Renal cortical epithelial cell (primary cell): ENCODE measurements around the gene SYCP2. TPM values are rescaled to one million over a fixed set of nuclear protein-coding genes. Genes with fewer than 3 reads are reported as not detected.

Experiments used
- DNase-seq: peaks from one replicate; pipeline ENCODE4 v3.0.0-alpha.2; 2011; ENCODE audit warnings: low read depth
- total RNA-seq: library from RNA; depleted of rRNA; stranded (reverse); fragments of >200 nt; gene quantifications from 2 replicates; pipeline ENCODE4 v1.2.3, GENCODE V29; 2014

Gene SYCP2
- total RNA-seq, 1 donor from 2014 or later = 2.4 TPM

DNA sequence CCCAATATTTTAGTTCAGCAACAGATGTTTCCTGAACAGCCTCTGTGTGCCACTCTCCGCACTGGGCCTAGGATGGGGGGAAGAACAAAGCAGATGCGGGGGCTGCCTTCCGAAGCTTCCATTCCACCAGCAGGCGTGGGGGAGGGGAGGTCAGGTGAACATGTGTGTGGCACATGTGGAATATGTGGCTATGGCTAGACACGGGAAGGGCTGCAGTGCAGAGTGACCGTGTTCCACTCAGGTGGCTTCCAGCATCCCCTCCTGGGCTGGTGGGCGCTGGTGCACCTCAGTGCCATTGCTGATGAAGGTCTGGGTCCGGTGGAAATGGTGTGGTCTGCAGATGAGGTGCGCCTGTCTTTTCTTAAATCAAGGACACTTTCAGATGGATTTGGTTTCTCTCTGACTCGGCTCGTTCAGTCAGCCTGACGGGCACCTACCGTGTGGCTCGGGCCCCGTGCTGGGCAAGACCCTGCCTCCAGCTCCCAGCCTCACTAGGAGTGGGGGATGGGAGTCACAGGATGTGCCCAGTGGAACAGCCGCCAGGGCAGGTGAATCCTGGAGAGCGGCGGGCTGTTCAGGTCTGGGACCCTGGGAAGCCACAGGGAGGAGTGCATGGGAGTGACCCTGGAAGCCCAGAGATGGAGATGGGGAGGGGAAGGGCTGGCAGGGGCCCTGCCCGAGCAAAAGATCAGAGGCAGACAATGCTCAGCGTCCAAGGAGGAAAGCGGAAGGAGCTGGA lies 111.0 kb downstream of the SYCP2 start:
- no peak for DNase-seq

DNA sequence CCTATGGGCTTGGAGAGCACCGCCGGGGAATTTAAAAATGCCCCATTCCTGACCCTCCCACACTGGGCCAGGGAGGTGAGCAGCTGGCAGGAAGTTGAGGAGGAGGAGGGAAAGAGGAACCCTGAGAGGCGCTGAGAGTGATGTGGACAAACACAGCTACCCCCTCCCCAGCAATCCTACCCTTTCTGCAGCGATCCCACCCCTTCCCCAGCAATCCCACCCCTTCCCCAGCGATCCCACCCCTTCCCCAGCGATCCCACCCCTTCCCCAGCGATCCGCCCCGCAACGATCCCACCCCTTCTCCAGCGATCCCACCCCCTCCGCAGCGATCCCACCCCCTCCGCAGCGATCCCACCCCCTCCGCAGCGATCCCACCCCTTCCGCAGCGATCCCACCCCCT lies 111.6 kb downstream of the SYCP2 start:
- no peak for DNase-seq

DNA sequence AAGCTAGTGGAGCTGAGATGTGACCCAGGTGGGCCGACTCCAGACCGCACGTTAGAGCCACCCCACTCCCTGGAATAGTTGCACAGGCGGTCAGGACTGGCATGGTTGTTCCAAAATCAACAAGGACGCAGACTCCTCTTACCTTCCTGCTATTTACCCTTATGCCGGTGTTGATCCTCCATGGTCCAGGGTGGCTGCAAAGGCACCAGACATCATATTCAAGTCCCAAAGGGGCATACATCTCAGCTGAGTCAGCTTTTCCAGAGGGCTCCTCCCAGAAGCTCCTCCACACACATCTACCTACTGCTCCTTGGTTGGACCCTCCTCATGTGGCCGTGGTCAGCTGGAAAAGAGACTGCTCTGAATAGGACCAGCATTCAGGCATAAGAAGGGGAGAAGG lies 112.2 kb downstream of the SYCP2 start:
- DNase-seq = no peak

DNA sequence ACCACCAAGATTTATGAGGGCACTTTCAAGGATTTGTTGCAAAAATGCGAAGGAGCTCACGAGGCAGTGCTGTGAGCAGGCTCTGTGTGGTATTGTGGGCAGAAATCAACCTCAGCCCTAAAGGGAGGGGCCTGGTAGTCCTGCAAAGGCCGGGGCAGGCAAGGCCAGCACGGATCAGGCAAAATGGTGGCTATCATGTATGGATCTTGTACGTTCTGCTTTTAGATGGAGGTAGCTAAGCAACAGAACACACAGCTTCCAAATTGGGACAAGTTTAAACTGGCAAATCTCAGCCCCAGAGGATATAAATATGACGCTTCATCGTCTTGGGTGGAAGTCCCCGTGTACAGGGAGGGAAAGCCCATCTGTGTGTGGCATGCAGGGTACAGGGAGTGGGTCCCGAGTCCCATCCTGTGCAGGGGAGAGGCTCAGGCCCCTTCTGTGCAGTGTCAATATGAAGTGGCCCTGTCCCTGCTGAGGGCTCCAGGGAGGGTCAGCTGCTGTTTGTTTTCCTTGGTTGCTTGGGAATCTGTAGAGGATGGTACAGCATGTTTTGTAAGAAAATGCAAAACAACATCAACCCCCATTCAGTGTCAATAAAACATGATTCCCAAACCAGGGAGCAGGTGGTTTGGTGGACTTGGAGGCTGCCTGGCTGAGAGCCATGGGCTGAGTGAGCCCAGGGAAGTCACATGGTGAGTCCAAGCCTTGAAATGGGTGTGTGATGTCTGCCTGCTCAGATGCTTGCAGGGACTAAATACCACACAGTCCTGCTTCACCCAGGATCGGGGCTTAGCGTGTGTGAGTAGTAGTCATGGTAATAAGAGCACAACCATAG lies 113.0 kb downstream of the SYCP2 start:
- peak; percentile 13 for DNase-seq

DNA sequence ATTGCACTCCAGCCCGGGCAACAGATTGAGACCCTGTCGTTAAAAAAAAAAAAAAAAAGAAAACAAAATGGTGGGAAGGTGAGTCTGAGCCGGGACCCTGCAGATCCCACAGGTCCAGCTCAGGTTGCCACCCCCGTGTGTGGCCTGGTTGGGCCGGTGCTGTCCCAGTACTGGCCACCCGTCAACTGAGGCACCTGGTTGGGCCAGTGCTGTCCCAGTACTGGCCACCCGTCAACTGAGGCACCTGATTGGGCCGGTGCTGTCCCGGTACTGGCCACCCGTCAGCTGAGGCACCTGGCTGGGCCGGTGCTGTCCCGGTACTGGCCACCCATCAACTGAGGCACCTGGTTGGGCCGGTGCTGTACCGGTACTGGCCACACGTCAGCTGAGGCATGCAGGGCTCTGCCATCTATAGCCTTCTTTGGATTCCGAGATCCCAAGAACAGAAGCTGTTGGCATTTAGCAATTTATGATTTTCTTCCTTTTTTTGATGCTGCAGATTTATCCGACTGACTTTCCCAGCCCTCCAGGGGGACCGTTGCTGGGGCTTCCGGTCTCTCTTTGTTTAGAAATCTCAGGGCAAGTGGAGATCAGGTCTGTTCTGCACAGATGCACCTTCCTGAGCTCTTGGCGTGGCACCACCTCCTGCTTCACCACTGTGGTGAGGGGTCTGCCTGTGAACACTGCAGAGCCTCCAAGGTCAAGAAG lies 113.8 kb downstream of the SYCP2 start:
- no peak for DNase-seq

DNA sequence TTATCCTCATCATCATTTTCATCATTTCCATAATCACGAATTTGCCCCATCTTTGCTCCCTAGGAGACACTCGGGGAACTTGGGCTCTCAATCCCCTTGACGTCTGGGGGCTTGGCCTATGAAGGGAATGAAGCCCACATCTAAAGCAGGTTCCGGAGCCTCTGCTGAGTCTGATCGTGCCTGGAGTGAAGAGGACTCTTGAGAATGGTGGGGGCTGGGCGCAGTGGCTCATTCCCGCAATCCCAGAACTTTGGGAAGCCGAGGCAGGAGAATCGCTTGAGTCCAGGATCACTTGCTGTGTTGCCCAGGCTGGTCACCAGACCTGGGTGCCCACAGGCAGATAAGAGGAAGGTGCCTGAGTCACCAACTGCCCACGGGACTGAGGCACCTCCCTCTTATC lies 114.5 kb downstream of the SYCP2 start:
- DNase-seq = no peak

DNA sequence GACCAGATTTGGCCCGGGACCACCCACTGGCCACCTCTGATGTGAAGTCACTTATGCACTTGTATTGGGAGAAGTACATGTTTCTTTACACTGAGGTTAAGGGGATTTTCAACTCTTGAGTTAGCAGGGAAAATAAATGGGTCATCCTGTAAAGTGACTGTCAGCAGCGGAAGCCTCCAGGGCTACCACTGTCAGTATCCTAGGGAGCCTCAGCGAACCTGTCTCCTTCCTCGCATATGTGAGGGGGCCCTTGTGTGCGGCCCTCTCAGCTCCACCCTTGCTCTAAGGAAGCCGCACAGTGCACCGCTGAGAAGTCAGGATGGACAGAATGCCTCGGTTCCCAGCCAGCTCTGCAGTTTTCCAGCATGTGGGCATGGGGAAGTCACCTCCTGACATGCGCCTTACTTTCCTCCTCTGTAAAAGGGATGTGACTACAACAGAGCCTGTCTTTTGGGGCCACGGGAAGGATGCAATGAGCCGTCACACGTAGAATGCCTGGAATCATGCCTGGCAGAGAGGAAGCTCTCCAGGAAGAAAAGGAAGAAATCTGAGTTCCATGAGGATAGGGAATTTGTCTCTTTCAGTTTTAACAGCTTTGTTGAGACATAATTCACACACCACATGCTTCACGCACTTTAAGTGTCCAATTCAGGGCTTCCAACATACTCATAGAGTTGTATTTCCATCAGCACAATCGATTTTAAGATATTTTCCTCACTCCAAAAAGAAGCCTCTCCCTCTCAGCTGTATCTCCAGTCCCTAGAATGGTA lies 115.4 kb downstream of the SYCP2 start:
- no peak for DNase-seq

DNA sequence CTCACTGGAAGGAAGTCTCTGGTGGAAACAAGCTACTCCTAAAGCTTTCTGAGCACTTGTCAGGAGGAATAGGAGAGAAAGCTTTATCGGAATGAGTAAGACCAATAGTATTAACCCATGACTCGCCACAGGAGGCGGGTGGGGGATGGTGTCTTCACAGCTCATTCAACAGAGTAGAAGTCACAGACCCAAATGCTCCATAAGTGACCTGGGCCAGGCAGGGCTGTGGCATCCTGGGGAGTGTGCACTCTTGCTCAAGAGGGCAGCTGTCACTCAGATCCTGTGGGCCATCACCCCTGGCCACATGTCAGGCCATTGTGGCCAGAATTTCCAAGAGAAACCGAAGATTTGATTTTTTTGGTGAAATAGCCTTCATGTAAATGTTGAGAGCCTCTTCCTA lies 116.0 kb downstream of the SYCP2 start:
- no peak for DNase-seq

DNA sequence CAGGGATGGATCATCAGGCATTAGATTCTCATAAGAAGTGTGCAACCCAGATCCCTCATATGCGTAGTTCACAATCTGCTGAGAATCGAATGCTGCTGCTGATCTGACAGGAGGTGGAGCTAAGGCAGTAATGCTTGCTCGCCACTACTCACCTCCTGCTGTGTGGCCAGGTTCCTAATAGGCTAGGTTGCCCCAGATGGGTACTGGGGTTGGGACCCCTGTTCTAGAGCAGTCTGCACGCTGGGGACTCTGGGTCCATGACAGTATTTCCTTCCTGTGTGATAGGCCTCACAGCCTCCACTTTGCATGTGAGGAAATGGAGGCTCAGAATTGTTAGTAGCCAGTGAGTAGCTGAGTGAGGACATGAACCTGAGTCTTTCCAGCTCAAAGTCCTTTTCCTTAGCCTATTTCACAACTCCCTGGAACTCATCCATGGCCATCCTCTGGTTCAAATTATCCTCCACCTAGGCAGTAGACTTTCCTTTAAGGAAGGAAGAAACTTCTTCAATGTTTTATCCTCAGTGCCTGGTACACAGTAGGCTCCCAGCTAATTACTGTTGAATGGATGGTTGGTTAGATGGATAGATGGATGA lies 117.2 kb downstream of the SYCP2 start:
- DNase-seq = no peak

DNA sequence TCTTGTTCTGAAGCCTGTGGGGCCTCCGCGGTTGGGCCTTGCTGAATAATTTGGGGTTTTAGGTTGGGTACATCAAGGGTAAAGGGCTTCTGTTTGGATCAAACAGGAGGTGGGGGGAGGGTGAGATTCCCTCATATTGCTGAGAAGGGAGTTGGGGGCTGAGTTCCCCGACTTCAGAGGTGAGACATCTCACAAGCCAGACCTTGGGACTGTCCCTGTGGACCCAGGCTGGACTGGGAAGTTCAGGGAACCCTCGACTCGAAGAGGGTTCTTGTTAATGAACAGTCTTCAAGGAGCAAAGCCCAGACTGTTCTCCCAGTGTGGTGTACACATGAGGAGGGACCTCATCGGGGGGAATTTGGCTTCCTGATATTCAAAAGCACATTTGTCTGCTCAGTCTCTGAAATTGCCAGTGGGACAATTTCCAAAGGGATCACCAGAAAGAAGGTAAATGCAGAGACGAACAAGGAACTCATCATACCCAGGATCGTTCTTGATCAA lies 118.5 kb downstream of the SYCP2 start:
- no peak for DNase-seq

DNA sequence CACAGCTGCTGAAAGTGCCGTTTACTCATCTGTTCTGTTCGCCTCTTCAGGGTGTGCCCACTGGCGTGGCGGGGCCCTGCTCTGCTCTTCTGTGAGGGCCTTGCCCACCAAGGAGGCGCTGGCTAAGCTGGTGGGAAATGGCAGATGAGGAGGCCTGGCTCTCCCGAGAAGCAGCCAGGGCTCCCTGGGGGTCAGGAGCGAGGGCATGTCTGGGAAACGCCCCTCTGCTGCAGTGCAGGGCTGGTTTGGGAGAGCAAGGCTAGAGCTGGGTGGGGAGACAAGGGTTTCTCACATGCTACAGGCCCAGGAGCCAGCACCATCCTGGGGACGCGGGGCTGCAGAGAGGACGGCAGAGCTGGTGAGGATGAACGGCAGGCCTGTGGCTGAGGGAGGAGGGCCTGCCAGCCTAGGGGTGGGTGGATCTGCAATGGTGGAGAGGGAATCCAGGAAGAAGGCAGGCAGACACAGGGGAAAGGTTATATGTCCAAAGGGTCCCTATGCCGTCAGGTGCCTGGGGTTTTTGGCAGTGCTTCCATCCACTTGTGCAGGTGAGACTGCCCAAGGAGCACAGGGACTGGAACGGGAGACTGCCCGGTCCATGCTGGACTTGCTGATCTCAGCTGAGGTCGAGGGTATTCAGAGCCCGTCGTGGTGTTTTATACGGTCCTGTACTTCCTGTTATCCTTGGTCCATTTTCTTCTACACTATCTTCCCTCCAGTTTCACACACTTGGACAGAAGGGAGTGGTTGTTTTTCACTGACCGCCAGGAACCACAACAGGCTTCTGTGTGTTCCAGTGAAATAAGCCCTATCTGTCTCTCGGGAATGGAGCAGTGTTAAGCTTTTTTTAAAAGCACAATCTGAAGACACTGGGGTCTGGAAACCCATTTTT lies 119.2 kb downstream of the SYCP2 start:
- DNase-seq = no peak

Other genes with a start within 250 kb of the SYCP2 start
- 7.4 and 7.8 TPM in 2 replicates for gene PPP1R3D, start 6.7 kb upstream of the SYCP2 start, total RNA-seq
- gene FAM217B, start 6.8 kb upstream of the SYCP2 start, total RNA-seq = 2.8 and 6.0 TPM in 2 replicates
- gene CDH26, start 24.8 kb upstream of the SYCP2 start, total RNA-seq = 0.15 TPM in 1 of 2 replicates, not detected in the other